H1 (cell line): ENCODE measurements around the gene SLC43A2. TPM values are rescaled to one million over a fixed set of nuclear protein-coding genes. Genes with fewer than 3 reads are reported as not detected.

Experiments used
- ATF2 ChIP-seq: IDR thresholded peaks from 2 replicates; pipeline ENCODE4 v1.6.1; 2012; ENCODE audit warnings: low read length, inconsistent platforms
- CBX5 ChIP-seq: fragments of 300-800, 300-1000 bp; sonication (generic); IDR thresholded peaks from 2 replicates; pipeline ENCODE4 v1.7.1; 2016; ENCODE audit warnings: antibody characterized with exemption, low read length, low read depth
- CEBPB ChIP-seq: IDR thresholded peaks from 2 replicates; pipeline ENCODE4 v1.6.1; 2012; ENCODE audit warnings: low read depth, low read length
- CHD2 ChIP-seq: IDR thresholded peaks from 2 replicates; pipeline ENCODE4 v1.6.1; 2012; ENCODE audit warnings: low read length, improper control_type of control experiment
- CTCF ChIP-seq, 3 experiments: IDR thresholded peaks; 1 replicate in 2 of 3; 2 replicates in 1 of 3; pipeline versions ENCODE4 v1.5.1 to v1.6.1; 2011; ENCODE audit warnings: low read length in 3 of 3, mild to moderate bottlenecking in 3 of 3, inconsistent platforms in 2 of 3, low read depth in 1 of 3, moderate library complexity in 1 of 3; ENCODE audit not compliant: insufficient read depth in 1 of 3; ENCODE audit errors: control extremely low read depth in 1 of 3
- EGR1 ChIP-seq: IDR thresholded peaks from 2 replicates; pipeline ENCODE4 v1.6.1; 2011; ENCODE audit warnings: low read depth, low read length, borderline replicate concordance
- EZH2 ChIP-seq: fragments of 200-600 bp; sonication (generic); IDR thresholded peaks from 2 replicates; pipeline ENCODE4 v1.7.1; 2012; ENCODE audit warnings: low read depth, mild to moderate bottlenecking, moderate library complexity, low read length, inconsistent platforms; ENCODE audit not compliant: severe bottlenecking
- FOSL1 ChIP-seq: IDR thresholded peaks from 2 replicates; pipeline ENCODE4 v1.6.1; 2011; ENCODE audit warnings: mild to moderate bottlenecking, low read depth, low read length, moderate library complexity; ENCODE audit not compliant: insufficient read depth
- JUND ChIP-seq: IDR thresholded peaks from 2 replicates; pipeline ENCODE4 v1.6.1; 2011; ENCODE audit warnings: mild to moderate bottlenecking, improper control_type of control experiment, low read length
- KDM4A ChIP-seq: IDR thresholded peaks from one replicate; pipeline ENCODE4 v1.7.1; 2012; ENCODE audit warnings: low read depth, mild to moderate bottlenecking, moderate library complexity, low read length, inconsistent platforms; ENCODE audit not compliant: severe bottlenecking
- MAX ChIP-seq: IDR thresholded peaks from 2 replicates; pipeline ENCODE4 v1.6.1; 2012; ENCODE audit warnings: inconsistent platforms
- PHF8 ChIP-seq: fragments of 200-600 bp; sonication (generic); conservative IDR thresholded peaks from 2 replicates; pipeline ENCODE4 v1.7.1; 2012; ENCODE audit warnings: low read depth, mild to moderate bottlenecking, inconsistent platforms, low read length, moderate library complexity
- POLR2A ChIP-seq, 2 experiments: IDR thresholded peaks; 1 replicate in 1 of 2; 2 replicates in 1 of 2; pipeline ENCODE4 v1.6.1; 2011; ENCODE audit warnings: low read depth in 2 of 2, low read length in 2 of 2, mild to moderate bottlenecking in 2 of 2; ENCODE audit errors: control extremely low read depth in 1 of 2
- RAD21 ChIP-seq, 2 experiments: IDR thresholded peaks in 1 of 2; conservative IDR thresholded peaks in 1 of 2; 2 replicates each; pipeline ENCODE4 v1.6.1; 2011; ENCODE audit warnings: low read depth in 2 of 2, low read length in 2 of 2, improper control_type of control experiment in 1 of 2, inconsistent platforms in 1 of 2, mild to moderate bottlenecking in 1 of 2, moderate library complexity in 1 of 2
- RFX5 ChIP-seq: IDR thresholded peaks from 2 replicates; pipeline ENCODE4 v1.6.1; 2011; ENCODE audit warnings: low read depth, low read length, improper control_type of control experiment, borderline replicate concordance
- SP2 ChIP-seq: IDR thresholded peaks from 2 replicates; pipeline ENCODE4 v1.6.1; 2012; ENCODE audit warnings: mild to moderate bottlenecking, low read length, inconsistent platforms
- SP4 ChIP-seq: IDR thresholded peaks from 2 replicates; pipeline ENCODE4 v1.6.1; 2012; ENCODE audit warnings: low read length, inconsistent platforms
- SRF ChIP-seq: IDR thresholded peaks from 2 replicates; pipeline ENCODE4 v1.6.1; 2011; ENCODE audit warnings: mild to moderate bottlenecking, low read depth, low read length, moderate library complexity
- ZNF274 ChIP-seq: IDR thresholded peaks from 2 replicates; pipeline ENCODE4 v1.7.0; 2012; ENCODE audit warnings: low read length, borderline replicate concordance; ENCODE audit errors: extremely low read depth
- polyA plus RNA-seq, 7 experiments: library from polyadenylated mRNA; depleted of rRNA in 3 of 7; stranded (reverse) in 5 of 7; unstranded in 2 of 7; fragments of >200 nt in 5 of 7; fragments of 200-250 nt in 2 of 7; gene quantifications; 1 replicate in 5 of 7; 2 replicates in 1 of 7; 4 replicates in 1 of 7; pipeline versions ENCODE4 v1.2.1 to v1.2.3, GENCODE V29; 2011 to 2013; ENCODE audit warnings: missing spikeins in 2 of 7, mixed read lengths in 2 of 7
- total RNA-seq: library from RNA; stranded (reverse); fragmentation: NEBNext Ultra II Directional; extraction: Animal tissue kit (Norgen Biotek cat#: 25700); gene quantifications from 2 replicates; pipeline ENCODE4 v1.2.1, GENCODE V29; 2021

SLC43A2 gene
- total and polyA plus RNA-seq, 2 of the 8 experiments (the other 6 are each of a cell fraction or from before 2014, with no cell fraction given) = 6.6 to 10.5 TPM

- no peak; a peak in 1 of 3 replicates for TF ChIP-seq POLR2A (IDR thresholded peaks at IDR 0.05; ENCODE audit: control extremely low read depth in 1 of 2, low read depth in 2 of 2, low read length in 2 of 2)
- TF ChIP-seq ATF2 = no peak
- TF ChIP-seq RAD21 (IDR thresholded peaks at IDR 0.05 in 1 of 2, conservative IDR thresholded peaks at IDR 0.05 in 1 of 2; ENCODE audit: low read depth in 2 of 2, low read length in 2 of 2) = no peak
- peak; percentile 71 for TF ChIP-seq PHF8
- no peak for TF ChIP-seq RFX5
- TF ChIP-seq CHD2 = peak; percentile 51; the same call in 1 of the 2 replicates
- TF ChIP-seq SRF = no peak
- TF ChIP-seq JUND = no peak
- no peak for TF ChIP-seq CTCF (IDR thresholded peaks at IDR 0.05; ENCODE audit: control extremely low read depth in 1 of 3, insufficient read depth in 1 of 3, low read depth in 1 of 3, low read length in 3 of 3)
- peak; percentile 64 for TF ChIP-seq MAX
- no peak for TF ChIP-seq CBX5
- no peak for TF ChIP-seq ZNF274
- peak; percentile 27; the same call in 1 of the 2 replicates for TF ChIP-seq SP4
- no peak for TF ChIP-seq EGR1
- TF ChIP-seq KDM4A = peak; percentile 89
- no peak for TF ChIP-seq EZH2
- TF ChIP-seq FOSL1 = no peak
- TF ChIP-seq CEBPB = no peak
- TF ChIP-seq SP2 = no peak; the same call in 1 of the 2 replicates
These were observed at the start of gene SLC43A2 (continued) for GRCh38 chr17:1627982-1628855.
